K562 (cell line): ENCODE results near the gene HPSE2. TPM values are rescaled to one million over a fixed set of nuclear protein-coding genes. Genes with fewer than 3 reads are reported as not detected.

Experiments used
- ADNP ChIP-seq: fragments of 200-800 bp; sonication (Bioruptor generic); IDR thresholded peaks from 2 replicates; pipeline ENCODE4 v1.6.1; 2016; ENCODE audit warnings: missing genetic modification characterization, missing compliant biosample characterization
- ATF4 ChIP-seq: fragments of 450-650 bp; formaldehyde crosslinking; IDR thresholded peaks from 2 replicates; pipeline ENCODE4 v1.4.0; 2022; ENCODE audit warnings: mild to moderate bottlenecking, moderate library complexity
- CHCHD3 ChIP-seq: fragments of 250-450 bp; sonication (Bioruptor Pico); IDR thresholded peaks from 2 replicates; pipeline ENCODE4 v2.1.2; 2022; ENCODE audit warnings: mild to moderate bottlenecking
- DDX20 ChIP-seq: fragments of 450-650 bp; IDR thresholded peaks from 2 replicates; pipeline ENCODE4 v1.6.1; 2016; ENCODE audit warnings: missing genetic modification characterization, low read depth, mild to moderate bottlenecking, missing compliant biosample characterization, moderate library complexity
- EP400 ChIP-seq: fragments of 450-650 bp; IDR thresholded peaks from 2 replicates; pipeline ENCODE4 v1.6.1; 2017; ENCODE audit warnings: antibody characterized with exemption, mild to moderate bottlenecking, moderate library complexity
- GATAD2B ChIP-seq: fragments of 450-650 bp; IDR thresholded peaks from 2 replicates; pipeline ENCODE4 v1.6.1; 2017; ENCODE audit warnings: mild to moderate bottlenecking, borderline replicate concordance
- MCM5 ChIP-seq: fragments of 450-650 bp; IDR thresholded peaks from 2 replicates; pipeline ENCODE4 v1.6.1; 2016; ENCODE audit warnings: low read depth
- MYNN ChIP-seq, 2 experiments: sonication (generic); formaldehyde crosslinking in 1 of 2; IDR thresholded peaks; 2 replicates each; pipeline versions ENCODE4 v1.5.0 to v1.6.1; 2016 to 2020; ENCODE audit warnings: antibody characterized with exemption in 1 of 2, missing genetic modification reagents in 1 of 2
- SMARCA5 ChIP-seq: fragments of 450-650 bp; IDR thresholded peaks from 2 replicates; pipeline ENCODE4 v1.6.1; 2016
- SNAPC5 ChIP-seq: fragments of 250-450 bp; sonication (Bioruptor Pico); IDR thresholded peaks from 2 replicates; pipeline ENCODE4 v1.8.0; 2021; ENCODE audit warnings: moderate library complexity, mild to moderate bottlenecking, inconsistent platforms
- SRSF9 ChIP-seq: fragments of 200-400 bp; formaldehyde crosslinking; IDR thresholded peaks from 2 replicates; pipeline ENCODE4 v1.6.1; 2017; ENCODE audit warnings: low read depth, low read length, borderline replicate concordance
- STAT5A ChIP-seq: IDR thresholded peaks from 2 replicates; pipeline ENCODE4 v1.6.1; 2012; ENCODE audit warnings: low read length, inconsistent platforms, borderline replicate concordance
- ZBTB49 ChIP-seq: sonication (generic); formaldehyde crosslinking; IDR thresholded peaks from 2 replicates; pipeline ENCODE4 v1.8.0; 2022; ENCODE audit warnings: missing genetic modification reagents, mild to moderate bottlenecking, borderline replicate concordance
- ZFX ChIP-seq: sonication (generic); formaldehyde crosslinking; IDR thresholded peaks from 2 replicates; pipeline ENCODE4 v1.8.0; 2022; ENCODE audit warnings: mild to moderate bottlenecking, missing genetic modification reagents, moderate library complexity
- polyA plus RNA-seq, 8 experiments: library from polyadenylated mRNA; depleted of rRNA in 4 of 8; stranded (reverse) in 5 of 8; unstranded in 3 of 8; fragments of >200 nt; fragmentation: Nextera tagmentation in 2 of 8; fragmentation: Illumina TruSeq in 1 of 8; extraction: Ambion mirVana in 2 of 8; extraction: Trizol in 1 of 8; gene quantifications; 2 replicates each; pipeline versions ENCODE4 v1.2.1 to v1.2.3, GENCODE V29; 2011 to 2014; ENCODE audit warnings: inconsistent platforms in 1 of 8, missing spikeins in 1 of 8
- total RNA-seq, 7 experiments: library from RNA; depleted of rRNA in 6 of 7; stranded (reverse); fragments of >200 nt in 6 of 7; fragmentation: Illumina TruSeq in 2 of 7; extraction: Trizol in 2 of 7; gene quantifications; 2 replicates each; pipeline versions ENCODE4 v1.2.1 to v1.2.3, GENCODE V29; 2011 to 2021; ENCODE audit warnings: low replicate concordance in 1 of 7
- TF ChIP-seq, protein P1 (sequence below): sonication (generic); formaldehyde crosslinking; IDR thresholded peaks from 2 replicates; pipeline ENCODE4 v1.4.0; 2020; ENCODE audit warnings: mild to moderate bottlenecking, missing genetic modification reagents
- TF ChIP-seq, protein P2 (sequence below): fragments of 450-650 bp; formaldehyde crosslinking; IDR thresholded peaks from 2 replicates; pipeline ENCODE4 v1.4.0; 2022; ENCODE audit warnings: missing genetic modification characterization
- TF ChIP-seq, protein P3 (sequence below), 2 experiments: fragments of 450-650 bp; conservative IDR thresholded peaks; 2 replicates each; pipeline ENCODE4 v1.6.1; 2017; ENCODE audit warnings: mild to moderate bottlenecking in 2 of 2, moderate library complexity in 2 of 2

HPSE2 gene
- total and polyA plus RNA-seq, 9 of the 15 experiments (the other 6 are each of a cell fraction or from before 2014, with no cell fraction given), result 0.03 to 0.10 (median 0.04) TPM; not detected in 2

- TF ChIP-seq ATF4 (CRISPR knock-in tag) (no peak), STAT5A (peak; percentile 79), ZBTB49 (CRISPR knock-in tag) (no peak), SNAPC5 (CRISPR knock-in tag) (no peak), EP400 (peak; percentile 73), DDX20 (no peak), MYNN (IDR thresholded peaks at IDR 0.05) (peak; percentile 98), MYNN (CRISPR knock-in tag; IDR thresholded peaks at IDR 0.05) (no peak), ADNP (tag) (no peak), ZFX (CRISPR knock-in tag) (peak; percentile 52; the same call in 1 of the 2 replicates), GATAD2B (peak; percentile 28; the same call in 1 of the 2 replicates), SMARCA5 (no peak), CHCHD3 (CRISPR knock-in tag) (no peak), MCM5 (no peak), SRSF9 (no peak)
- TF ChIP-seq, protein P1, sequence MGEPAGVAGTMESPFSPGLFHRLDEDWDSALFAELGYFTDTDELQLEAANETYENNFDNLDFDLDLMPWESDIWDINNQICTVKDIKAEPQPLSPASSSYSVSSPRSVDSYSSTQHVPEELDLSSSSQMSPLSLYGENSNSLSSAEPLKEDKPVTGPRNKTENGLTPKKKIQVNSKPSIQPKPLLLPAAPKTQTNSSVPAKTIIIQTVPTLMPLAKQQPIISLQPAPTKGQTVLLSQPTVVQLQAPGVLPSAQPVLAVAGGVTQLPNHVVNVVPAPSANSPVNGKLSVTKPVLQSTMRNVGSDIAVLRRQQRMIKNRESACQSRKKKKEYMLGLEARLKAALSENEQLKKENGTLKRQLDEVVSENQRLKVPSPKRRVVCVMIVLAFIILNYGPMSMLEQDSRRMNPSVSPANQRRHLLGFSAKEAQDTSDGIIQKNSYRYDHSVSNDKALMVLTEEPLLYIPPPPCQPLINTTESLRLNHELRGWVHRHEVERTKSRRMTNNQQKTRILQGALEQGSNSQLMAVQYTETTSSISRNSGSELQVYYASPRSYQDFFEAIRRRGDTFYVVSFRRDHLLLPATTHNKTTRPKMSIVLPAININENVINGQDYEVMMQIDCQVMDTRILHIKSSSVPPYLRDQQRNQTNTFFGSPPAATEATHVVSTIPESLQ (CRISPR knock-in tag), result no peak
- TF ChIP-seq, protein P2, sequence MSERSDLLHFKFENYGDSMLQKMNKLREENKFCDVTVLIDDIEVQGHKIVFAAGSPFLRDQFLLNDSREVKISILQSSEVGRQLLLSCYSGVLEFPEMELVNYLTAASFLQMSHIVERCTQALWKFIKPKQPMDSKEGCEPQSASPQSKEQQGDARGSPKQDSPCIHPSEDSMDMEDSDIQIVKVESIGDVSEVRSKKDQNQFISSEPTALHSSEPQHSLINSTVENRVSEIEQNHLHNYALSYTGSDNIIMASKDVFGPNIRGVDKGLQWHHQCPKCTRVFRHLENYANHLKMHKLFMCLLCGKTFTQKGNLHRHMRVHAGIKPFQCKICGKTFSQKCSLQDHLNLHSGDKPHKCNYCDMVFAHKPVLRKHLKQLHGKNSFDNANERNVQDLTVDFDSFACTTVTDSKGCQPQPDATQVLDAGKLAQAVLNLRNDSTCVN (CRISPR knock-in tag), result no peak
- TF ChIP-seq, protein P3, sequence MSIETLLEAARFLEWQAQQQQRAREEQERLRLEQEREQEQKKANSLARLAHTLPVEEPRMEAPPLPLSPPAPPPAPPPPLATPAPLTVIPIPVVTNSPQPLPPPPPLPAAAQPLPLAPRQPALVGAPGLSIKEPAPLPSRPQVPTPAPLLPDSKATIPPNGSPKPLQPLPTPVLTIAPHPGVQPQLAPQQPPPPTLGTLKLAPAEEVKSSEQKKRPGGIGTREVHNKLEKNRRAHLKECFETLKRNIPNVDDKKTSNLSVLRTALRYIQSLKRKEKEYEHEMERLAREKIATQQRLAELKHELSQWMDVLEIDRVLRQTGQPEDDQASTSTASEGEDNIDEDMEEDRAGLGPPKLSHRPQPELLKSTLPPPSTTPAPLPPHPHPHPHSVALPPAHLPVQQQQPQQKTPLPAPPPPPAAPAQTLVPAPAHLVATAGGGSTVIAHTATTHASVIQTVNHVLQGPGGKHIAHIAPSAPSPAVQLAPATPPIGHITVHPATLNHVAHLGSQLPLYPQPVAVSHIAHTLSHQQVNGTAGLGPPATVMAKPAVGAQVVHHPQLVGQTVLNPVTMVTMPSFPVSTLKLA (conservative IDR thresholded peaks at IDR 0.05), result peak; percentile 81 to 89
Observed at GRCh38 chr10:98460837-98461499, 774.7 kb downstream of the HPSE2 start (continued).
